HG03432 (cell line): ENCODE results near the gene MYBPC2.

ENCODE experiments used
- ATAC-seq: cut with Tn5 transposase; IDR thresholded peaks from one replicate; pipeline ENCODE4 v1.9.1; 2021; ENCODE audit warnings: mild to moderate bottlenecking, moderate library complexity; ENCODE audit not compliant: unreplicated experiment

MYBPC2 gene

GRCh38 chr19:50478901-50479715, 46.4 kb downstream of the MYBPC2 start:
- no peak for ATAC-seq

- no peak for ATAC-seq
Measured at GRCh38 chr19:50479761-50480251, 47.1 kb downstream of the MYBPC2 start.

- ATAC-seq: no peak
Measured at GRCh38 chr19:50480281-50481111, 47.8 kb downstream of the MYBPC2 start.

DNA sequence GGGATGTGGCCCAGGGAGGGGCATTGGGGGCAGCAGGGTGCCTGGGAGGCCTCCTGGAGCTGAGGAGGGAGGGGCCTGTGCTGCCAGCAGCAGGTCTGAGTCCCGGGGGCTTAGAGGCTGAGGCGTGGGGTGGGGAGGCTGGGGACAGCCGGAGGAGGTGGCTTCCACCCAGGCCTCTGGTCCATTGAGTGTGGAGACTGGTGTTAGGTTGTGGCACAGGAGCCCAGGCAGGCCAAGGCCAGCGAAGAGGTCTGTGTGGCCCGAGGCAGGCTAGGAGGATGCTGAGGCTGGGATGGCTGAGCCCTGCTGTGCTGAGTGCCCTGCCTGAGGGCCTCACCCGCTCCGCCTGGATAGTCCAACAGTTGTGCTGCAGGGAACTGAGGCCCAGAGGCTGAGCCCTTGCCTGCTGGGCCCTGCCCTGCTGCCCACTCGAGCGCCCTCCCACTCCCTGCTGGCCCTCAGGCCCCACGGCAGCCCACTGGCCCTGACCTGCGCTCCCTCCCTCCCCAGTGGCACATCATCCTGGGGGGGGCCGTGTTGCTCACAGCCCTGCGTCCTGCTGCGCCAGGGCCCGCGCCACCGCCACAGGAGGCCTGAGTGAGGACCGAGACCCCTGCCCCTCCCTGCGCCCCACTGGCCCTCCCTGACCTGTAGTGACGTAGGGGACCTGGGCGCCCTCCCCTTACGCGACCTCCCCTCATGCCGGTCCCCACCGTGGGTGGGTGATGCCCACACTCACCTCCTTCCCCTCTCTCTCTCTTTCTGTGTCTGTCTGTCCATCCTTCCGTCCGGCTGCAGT, 48.9 kb downstream of the MYBPC2 start:
- ATAC-seq: no peak

DNA sequence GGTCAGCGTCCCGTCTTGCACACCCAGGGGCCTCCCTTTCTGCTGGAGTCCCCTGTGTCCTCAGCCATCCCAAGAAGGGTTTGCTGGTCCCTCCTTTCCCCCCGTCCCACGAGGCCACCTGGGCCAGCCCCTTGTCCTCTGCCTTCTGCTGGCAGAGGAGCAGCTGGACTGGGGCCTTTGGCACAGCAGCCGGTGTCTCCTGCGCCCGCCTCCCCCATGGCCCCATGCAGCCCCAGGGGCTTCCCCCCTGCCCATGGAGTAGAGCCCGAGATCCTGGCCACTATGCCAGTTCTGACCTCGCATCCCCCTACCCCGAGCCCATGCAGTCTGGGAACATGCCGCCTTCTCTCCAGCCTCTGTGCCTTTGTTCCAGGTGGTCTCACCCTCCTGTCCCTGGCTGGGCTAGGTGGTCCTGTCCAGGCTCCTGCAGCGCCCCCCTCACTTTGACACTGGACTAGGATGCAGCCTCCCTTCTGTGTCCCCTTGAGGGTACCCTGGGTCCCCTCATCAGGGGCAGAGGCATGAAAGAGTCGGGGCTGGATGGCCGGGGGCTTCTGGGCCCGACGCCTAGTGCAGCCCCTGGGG, 49.7 kb downstream of the MYBPC2 start:
- no peak for ATAC-seq

- ATAC-seq: no peak
Measured at GRCh38 chr19:50482916-50483315, 50.2 kb downstream of the MYBPC2 start.

DNA sequence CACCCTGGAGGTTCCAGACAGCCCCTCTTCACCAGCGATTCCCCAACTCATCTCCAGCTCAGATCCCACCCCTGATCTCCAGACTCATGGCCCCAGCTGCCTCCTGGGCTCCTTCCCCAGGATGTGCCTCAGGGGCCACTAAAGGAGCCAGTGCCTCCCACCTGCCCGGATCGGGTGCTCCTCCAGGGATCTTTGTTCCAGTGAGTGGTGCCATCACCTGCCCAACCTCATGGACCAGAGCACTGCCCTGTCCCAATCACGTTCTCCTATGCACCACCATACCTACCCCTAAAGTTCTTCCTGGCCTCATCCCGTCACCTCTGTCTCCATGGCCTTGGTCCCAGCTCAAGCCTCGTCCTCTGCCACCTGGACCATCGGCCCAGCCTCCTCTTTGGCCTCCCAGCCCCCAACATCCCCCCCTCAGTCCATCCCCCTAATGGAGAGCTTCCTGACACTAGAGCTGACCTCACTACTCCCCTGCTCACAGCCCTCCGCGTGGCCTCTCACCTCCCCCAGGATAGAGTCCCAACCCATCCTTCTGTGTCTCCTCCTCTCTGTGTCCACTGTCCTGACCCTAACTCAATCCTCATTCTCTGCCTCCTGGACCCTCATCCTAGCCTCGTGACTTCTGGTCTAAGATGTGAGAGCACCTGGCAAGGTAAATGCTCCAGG, 52.7 kb downstream of the MYBPC2 start:
- no peak for ATAC-seq

DNA sequence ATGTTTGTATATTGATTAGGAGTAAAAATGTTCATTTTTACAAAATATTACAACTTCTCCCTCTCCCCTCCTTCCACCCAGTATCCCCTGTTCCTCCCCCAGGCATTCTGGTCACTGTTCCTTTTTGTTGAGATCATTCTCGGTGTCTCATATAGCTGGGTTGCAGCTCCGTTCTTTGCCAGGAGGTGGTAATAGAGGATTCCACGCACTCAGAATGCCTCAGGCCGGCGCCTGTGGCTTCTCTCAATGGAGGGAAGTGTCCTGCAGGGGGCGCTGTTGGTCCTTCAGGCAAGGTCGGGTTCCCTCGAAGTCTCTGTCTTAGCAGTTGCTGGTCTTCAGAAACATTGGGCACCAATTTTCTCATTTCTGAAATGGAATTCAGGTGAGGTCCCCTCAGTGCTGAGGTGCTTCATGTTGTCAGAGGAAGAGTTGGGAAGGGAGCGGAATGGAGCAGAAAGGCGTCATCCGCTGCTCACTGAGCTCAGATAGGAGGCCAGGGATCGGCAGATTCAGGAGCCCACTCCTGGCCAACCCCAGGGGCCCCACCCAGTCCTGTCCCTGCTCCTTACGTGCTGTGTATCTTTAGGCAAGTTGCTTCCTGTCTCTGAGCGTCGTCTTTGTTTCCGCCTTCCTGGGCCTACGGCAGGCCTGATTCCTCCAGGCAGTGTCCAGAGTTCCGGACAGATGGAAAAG, 54.3 kb downstream of the MYBPC2 start:
- no peak for ATAC-seq

GRCh38 chr19:50488389-50489194, 55.9 kb downstream of the MYBPC2 start:
- ATAC-seq: no peak

GRCh38 chr19:50489461-50490011, 56.8 kb downstream of the MYBPC2 start:
- ATAC-seq: no peak

GRCh38 chr19:50490411-50490811, 57.7 kb downstream of the MYBPC2 start:
- ATAC-seq: no peak

- ATAC-seq: no peak
Measured at GRCh38 chr19:50490991-50491472, 58.3 kb downstream of the MYBPC2 start.

DNA sequence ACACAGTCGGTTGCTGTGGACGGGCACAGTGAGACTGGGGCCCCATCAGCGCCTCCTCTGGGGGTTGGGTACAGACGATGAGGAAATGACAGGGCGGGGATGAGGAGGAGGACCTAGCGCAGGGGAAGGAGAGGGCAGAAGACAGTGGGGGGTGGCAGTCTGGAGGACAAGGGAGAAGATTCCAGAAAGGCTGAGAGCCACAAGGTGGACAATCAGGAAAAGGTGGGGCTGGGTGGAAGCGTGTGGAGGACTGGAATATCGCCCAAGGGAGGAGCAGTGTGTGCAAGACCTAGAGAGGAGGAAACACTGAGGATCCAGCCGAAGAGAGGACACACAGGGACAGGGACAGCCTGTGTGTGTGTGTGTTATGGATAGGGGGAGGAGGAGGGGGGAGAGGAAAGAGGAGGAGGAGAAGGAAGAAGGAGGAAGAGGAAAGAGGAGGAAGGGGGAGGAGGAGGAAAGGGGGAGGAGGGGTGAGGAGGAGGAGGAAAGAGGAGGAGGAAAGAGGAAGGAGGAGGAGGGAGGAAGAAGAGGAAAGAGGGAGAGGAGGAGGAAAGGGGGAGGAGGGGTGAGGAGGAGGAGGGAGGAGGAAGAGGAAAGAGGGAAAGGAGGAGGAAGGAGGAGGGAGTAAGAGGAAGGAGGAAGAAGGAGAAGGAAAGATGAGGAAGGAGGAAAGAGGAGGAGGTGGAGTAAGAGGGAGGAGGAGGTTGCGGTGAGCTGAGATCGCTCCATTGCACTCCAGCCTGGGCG, 59.8 kb downstream of the MYBPC2 start:
- no peak for ATAC-seq

DNA sequence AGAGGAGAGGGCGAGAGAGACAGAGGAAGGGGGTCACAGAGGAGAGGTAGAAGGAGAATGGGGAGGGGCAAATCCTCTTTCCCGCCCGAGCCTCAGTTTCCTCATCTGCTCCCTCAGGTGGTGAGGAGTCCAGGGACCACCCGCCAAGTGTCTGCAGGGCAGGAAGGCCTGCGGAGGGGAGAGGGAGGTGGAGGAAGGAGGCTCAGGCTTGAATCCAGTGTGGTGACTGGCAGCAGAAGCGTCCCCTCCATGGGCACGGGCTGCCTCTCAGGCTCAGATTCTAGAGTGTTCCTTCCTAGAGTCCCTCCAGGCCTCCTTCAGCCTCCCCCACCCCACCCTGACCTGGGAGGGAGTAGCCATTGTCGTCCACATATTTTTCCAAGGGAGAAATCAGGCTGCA, 60.5 kb downstream of the MYBPC2 start:
- no peak for ATAC-seq

DNA sequence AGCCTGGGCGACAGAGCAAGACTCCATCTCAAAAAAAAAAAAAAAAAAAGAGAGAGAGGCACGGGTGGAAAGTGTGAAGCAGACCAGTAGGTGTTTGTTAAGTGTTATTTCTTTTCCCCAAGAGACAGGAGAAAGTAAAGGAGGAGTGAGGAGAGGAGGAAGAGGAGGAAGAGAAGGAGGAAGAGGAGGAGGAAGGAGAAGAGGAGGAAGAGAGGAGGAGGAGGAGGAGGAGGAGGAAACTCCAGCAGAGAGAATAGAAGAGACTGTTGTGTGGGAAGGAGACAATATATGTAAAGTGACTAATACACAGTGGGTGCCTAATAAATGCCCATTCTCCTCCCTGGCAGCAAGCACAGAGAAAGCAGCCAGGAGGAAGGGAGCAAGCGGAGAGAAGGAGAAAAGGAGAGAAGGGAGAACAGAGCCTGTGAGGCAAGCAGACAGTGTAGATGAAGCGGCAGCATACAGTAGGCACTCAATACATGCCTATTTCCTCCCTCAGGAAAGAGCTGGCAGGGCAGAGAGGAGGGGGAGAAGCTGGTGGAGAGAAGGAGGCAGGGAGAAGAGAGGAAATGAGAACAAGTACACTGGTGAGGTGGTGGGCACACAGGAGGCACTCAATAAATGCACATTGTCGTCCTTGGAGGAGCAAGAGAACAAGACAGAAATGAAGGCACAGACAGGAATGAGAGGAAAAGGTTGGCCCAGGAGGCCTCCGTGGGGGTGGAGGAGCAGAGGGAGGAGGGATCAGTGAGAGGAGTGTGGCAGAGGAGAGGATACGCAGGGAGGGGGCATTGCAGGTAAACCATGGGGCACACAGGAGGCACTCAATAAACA, 61.7 kb downstream of the MYBPC2 start:
- ATAC-seq: no peak

DNA sequence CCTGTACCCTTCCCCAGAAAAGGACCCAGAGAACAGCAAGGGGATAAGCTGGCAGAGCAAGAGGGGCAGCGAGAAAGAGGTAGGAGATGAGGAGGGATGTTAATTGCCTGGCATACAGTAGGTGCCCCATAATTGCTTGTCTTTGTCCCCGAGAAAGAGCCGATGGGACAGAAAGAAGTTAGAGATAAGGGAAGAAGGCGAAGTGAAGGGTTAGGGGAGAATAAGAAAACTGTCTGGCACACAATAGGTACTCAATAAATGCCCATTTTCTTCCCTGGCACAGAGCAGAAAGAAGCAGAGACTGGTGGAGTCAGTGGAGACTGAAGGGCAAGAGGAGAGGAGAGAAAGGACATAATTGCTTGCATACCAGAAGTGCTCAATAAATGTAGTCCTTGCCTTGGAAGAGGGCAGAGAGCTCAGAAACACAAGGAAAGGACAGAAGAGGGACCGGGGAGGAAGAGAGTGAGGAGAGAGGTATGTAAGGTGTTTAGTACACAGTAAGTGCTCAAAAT, 62.4 kb downstream of the MYBPC2 start:
- ATAC-seq: no peak
